PFSK-1 (cell line): ENCODE results near the gene CHL1.

Experiments used
- FOXP2 ChIP-seq: optimal IDR thresholded peaks from 2 replicates; pipeline ENCODE3; 2011; ENCODE audit warnings: borderline replicate concordance, control low read depth, inconsistent platforms; ENCODE audit not compliant: insufficient read depth; ENCODE audit errors: extremely low read length, extremely low read depth
- POLR2AphosphoS5 ChIP-seq: IDR thresholded peaks from 2 replicates; pipeline ENCODE4 v1.6.1; 2012; ENCODE audit warnings: low read depth, mild to moderate bottlenecking, control low read depth, low read length, moderate library complexity
- SIN3A ChIP-seq: IDR thresholded peaks from 2 replicates; pipeline ENCODE4 v1.6.1; 2012; ENCODE audit warnings: mild to moderate bottlenecking, low read length, moderate library complexity, borderline replicate concordance; ENCODE audit not compliant: insufficient read depth
- TAF1 ChIP-seq: IDR thresholded peaks from 2 replicates; pipeline ENCODE4 v1.6.1; 2012; ENCODE audit warnings: low read length, control low read depth, borderline replicate concordance; ENCODE audit not compliant: insufficient read depth
- TF ChIP-seq, protein P1 (sequence below), 2 experiments: IDR thresholded peaks; 2 replicates each; pipeline versions ENCODE4 v1.6.1 to v1.8.0; 2011 to 2012; ENCODE audit warnings: low read depth in 2 of 2, low read length in 2 of 2, control low read depth in 1 of 2, inconsistent platforms in 1 of 2, mild to moderate bottlenecking in 1 of 2, moderate library complexity in 1 of 2; ENCODE audit not compliant: insufficient read depth in 1 of 2

Gene CHL1

GRCh38 chr3:247916-248315 lies 51.4 kb downstream of the CHL1 start:
- TF ChIP-seq TAF1 = no peak
- no peak for TF ChIP-seq FOXP2
- TF ChIP-seq, protein P1, sequence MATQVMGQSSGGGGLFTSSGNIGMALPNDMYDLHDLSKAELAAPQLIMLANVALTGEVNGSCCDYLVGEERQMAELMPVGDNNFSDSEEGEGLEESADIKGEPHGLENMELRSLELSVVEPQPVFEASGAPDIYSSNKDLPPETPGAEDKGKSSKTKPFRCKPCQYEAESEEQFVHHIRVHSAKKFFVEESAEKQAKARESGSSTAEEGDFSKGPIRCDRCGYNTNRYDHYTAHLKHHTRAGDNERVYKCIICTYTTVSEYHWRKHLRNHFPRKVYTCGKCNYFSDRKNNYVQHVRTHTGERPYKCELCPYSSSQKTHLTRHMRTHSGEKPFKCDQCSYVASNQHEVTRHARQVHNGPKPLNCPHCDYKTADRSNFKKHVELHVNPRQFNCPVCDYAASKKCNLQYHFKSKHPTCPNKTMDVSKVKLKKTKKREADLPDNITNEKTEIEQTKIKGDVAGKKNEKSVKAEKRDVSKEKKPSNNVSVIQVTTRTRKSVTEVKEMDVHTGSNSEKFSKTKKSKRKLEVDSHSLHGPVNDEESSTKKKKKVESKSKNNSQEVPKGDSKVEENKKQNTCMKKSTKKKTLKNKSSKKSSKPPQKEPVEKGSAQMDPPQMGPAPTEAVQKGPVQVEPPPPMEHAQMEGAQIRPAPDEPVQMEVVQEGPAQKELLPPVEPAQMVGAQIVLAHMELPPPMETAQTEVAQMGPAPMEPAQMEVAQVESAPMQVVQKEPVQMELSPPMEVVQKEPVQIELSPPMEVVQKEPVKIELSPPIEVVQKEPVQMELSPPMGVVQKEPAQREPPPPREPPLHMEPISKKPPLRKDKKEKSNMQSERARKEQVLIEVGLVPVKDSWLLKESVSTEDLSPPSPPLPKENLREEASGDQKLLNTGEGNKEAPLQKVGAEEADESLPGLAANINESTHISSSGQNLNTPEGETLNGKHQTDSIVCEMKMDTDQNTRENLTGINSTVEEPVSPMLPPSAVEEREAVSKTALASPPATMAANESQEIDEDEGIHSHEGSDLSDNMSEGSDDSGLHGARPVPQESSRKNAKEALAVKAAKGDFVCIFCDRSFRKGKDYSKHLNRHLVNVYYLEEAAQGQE (IDR thresholded peaks at IDR 0.05; ENCODE audit: insufficient read depth in 1 of 2, low read depth in 2 of 2, low read length in 2 of 2) = no peak
- no peak for TF ChIP-seq POLR2AphosphoS5
- no peak for TF ChIP-seq SIN3A

DNA sequence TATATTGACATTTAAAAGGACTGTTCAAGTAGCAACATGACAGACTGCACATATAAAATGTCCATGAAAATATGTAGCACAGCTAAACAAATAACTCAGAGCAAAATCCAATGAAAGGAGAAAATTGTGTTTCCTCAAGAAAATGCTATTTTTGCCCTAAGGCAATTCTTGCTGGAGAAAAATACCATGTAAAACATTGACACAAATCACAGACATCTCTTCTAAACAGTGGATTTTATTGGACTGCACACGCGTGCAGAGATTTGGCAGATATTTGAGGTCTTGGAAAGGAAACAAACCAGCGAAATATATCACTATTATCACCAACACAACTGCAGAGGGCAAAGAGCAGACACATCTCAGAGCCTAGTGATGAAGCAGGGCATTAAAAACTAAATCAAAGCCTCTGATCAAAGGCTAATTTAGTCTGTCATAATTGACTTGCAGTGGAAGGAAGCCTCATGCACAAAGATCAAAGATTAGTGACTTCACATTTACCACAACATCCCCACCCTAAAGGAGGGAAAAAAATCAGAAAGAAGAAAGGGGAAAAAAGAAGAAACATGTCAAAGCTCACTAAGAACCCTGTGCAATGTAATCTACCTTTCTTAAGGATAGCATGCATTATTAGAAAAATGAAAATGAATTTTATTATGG lies 52.4 kb downstream of the CHL1 start:
- TF ChIP-seq, protein P1 (IDR thresholded peaks at IDR 0.05; ENCODE audit: insufficient read depth in 1 of 2, low read depth in 2 of 2, low read length in 2 of 2) = no peak
- TF ChIP-seq SIN3A = no peak
- TF ChIP-seq TAF1 = no peak
- no peak for TF ChIP-seq POLR2AphosphoS5
- no peak for TF ChIP-seq FOXP2

- TF ChIP-seq, protein P1 (IDR thresholded peaks at IDR 0.05; ENCODE audit: insufficient read depth in 1 of 2, low read depth in 2 of 2, low read length in 2 of 2) = no peak
- TF ChIP-seq SIN3A = no peak
- no peak for TF ChIP-seq POLR2AphosphoS5
- TF ChIP-seq FOXP2 = no peak
- TF ChIP-seq TAF1 = no peak
These were observed 53.2 kb downstream of the CHL1 start for GRCh38 chr3:249587-250262.

DNA sequence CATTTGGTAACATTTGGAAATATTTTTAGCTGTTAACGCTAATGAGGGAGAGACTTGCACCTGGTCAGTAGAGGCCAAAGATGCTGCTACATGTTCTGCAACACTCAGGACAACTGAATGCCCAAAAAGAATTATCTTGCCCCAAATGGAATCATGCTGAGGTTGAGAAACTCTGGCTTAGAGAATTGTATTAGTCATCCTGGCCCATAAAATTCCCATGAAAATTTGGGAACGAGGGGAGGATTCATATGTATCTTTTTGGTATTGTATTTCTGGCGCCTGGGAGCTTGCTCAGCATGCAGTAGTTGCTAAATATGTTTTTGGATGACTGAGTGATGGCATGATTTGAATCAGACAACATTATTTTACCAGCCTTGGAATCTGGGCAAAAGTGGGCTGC lies 59.9 kb downstream of the CHL1 start:
- TF ChIP-seq SIN3A (no peak), FOXP2 (no peak), TAF1 (no peak), POLR2AphosphoS5 (no peak)
- TF ChIP-seq, protein P1 (IDR thresholded peaks at IDR 0.05; ENCODE audit: insufficient read depth in 1 of 2, low read depth in 2 of 2, low read length in 2 of 2) = no peak
